ENCODE results near the gene SELENOT. TPM values are rescaled to one million over a fixed set of nuclear protein-coding genes. Genes with fewer than 3 reads are reported as not detected.

Gene SELENOT
- total RNA-seq, 3 donors from 2014 or later (not counting 1 experiment from before 2014, with no cell fraction given), result 121 to 142 (median 133) TPM

- no peak overlapping the region for H3K4me3 ChIP-seq (ENCODE audit: low read length)
- Mint-ChIP-seq H3K36me3 (peaks cover 8% of the 10 kb centered on the region), H3K27ac (peak overlapping the region; percentile 2 to 4), H3K27me3 (ENCODE audit: low read depth in 2 of 2) (no peaks in the 10 kb centered on the region), H3K4me1 (peaks cover 25 to 30% of the 10 kb centered on the region in 2 donors), H3K9me3 (no peaks in the 10 kb centered on the region), H3K4me3 (no peak overlapping the region)
- H3K9me3 ChIP-seq (ENCODE audit: control insufficient read depth, insufficient read depth, low read length), result no peaks in the 10 kb centered on the region
- no peaks in the 10 kb centered on the region for H3K4me1 ChIP-seq (ENCODE audit: control insufficient read depth, insufficient read depth, low read length)
- H3K27ac ChIP-seq (ENCODE audit: low read length), result no peak overlapping the region
- no peak for TF ChIP-seq CTCF (IDR thresholded peaks at IDR 0.05)
- DNase-seq (no peak), ATAC-seq (no peak)
- peaks cover 50% of the 10 kb centered on the region for H3K36me3 ChIP-seq (ENCODE audit: control insufficient read depth, insufficient read depth, low read length)
- intact Hi-C loops (cut with micrococcal nuclease), result no loop called here
- 100% methylated on average over 2 of the region's 2 CpGs for WGBS (ENCODE audit: insufficient coverage)
- no peaks in the 10 kb centered on the region for H3K27me3 ChIP-seq (ENCODE audit: control insufficient read depth, insufficient read depth, low read length)
These were observed 23.2 kb downstream of the SELENOT start for GRCh38 chr3:150626148-150626930.

GRCh38 chr3:150627557-150627956, 24.4 kb downstream of the SELENOT start:
- Mint-ChIP-seq H3K27me3 (ENCODE audit: low read depth in 2 of 2) (no peaks in the 10 kb centered on the region), H3K4me1 (peaks cover 15 to 24% of the 10 kb centered on the region in 2 donors), H3K4me3 (no peak overlapping the region), H3K27ac (no peak overlapping the region), H3K36me3 (peaks cover 8% of the 10 kb centered on the region), H3K9me3 (no peaks in the 10 kb centered on the region)
- peaks cover 50% of the 10 kb centered on the region for H3K36me3 ChIP-seq (ENCODE audit: control insufficient read depth, insufficient read depth, low read length)
- no peak overlapping the region for H3K27ac ChIP-seq (ENCODE audit: low read length)
- H3K4me1 ChIP-seq (ENCODE audit: control insufficient read depth, insufficient read depth, low read length), result no peaks in the 10 kb centered on the region
- H3K27me3 ChIP-seq (ENCODE audit: control insufficient read depth, insufficient read depth, low read length), result no peaks in the 10 kb centered on the region
- intact Hi-C loops (cut with micrococcal nuclease), result no loop called here
- no peak for DNase-seq
- H3K9me3 ChIP-seq (ENCODE audit: control insufficient read depth, insufficient read depth, low read length), result no peaks in the 10 kb centered on the region
- no peak for TF ChIP-seq CTCF (IDR thresholded peaks at IDR 0.05)
- no peak for ATAC-seq
- no peak overlapping the region for H3K4me3 ChIP-seq (ENCODE audit: low read length)
- 100% methylated on average over 2 of the region's 2 CpGs for WGBS (ENCODE audit: insufficient coverage)

GRCh38 chr3:150631515-150632221, 28.5 kb downstream of the SELENOT start:
- no peak overlapping the region for H3K4me3 ChIP-seq (ENCODE audit: low read length)
- no peak for ATAC-seq
- peaks cover 2% of the 10 kb centered on the region for H3K36me3 Mint-ChIP-seq
- DNase-seq, result no peak
- no peaks in the 10 kb centered on the region for H3K27me3 ChIP-seq (ENCODE audit: control insufficient read depth, insufficient read depth, low read length)
- peak overlapping the region; percentile 54 to 91 for H3K27ac Mint-ChIP-seq
- H3K4me1 ChIP-seq (ENCODE audit: control insufficient read depth, insufficient read depth, low read length), result peaks cover 22% of the 10 kb centered on the region
- no peaks in the 10 kb centered on the region for H3K27me3 Mint-ChIP-seq (ENCODE audit: low read depth in 2 of 2)
- peaks cover 35 to 39% of the 10 kb centered on the region in 2 donors for H3K4me1 Mint-ChIP-seq
- no peak overlapping the region for H3K27ac ChIP-seq (ENCODE audit: low read length)
- intact Hi-C loops (cut with micrococcal nuclease), result no loop called here
- H3K4me3 Mint-ChIP-seq, result no peak overlapping the region
- no peaks in the 10 kb centered on the region for H3K9me3 ChIP-seq (ENCODE audit: control insufficient read depth, insufficient read depth, low read length)
- H3K36me3 ChIP-seq (ENCODE audit: control insufficient read depth, insufficient read depth, low read length), result peaks cover 31% of the 10 kb centered on the region
- WGBS (ENCODE audit: insufficient coverage), result 98% methylated on average over 7 of the region's 7 CpGs
- no peaks in the 10 kb centered on the region for H3K9me3 Mint-ChIP-seq
- TF ChIP-seq CTCF (IDR thresholded peaks at IDR 0.05), result no peak

Measured in natural killer cell (primary cell).